ENCODE measurements around the gene FAM240B.

DNA sequence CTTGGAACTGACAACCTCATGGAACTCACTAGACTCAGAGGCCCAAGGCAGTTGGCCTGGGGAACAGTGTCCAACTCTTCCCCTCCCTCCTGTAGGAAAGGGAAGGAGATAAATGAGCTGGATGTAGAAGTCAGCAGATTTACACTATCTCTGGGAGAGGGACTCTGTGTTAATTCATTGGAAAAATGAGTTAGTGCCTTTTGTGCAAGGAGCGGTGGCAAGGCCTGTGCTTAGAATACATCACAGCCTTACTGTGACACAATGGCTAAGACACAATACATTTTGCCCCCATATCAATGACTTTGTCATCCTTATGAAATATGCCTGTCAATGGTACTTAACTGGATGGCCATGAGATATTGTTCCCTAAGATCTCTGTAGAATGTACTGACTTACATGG lies 28.0 kb upstream of the FAM240B start:
- no peak for TF ChIP-seq EZH2 (IDR thresholded peaks at IDR 0.05; ENCODE audit: low read depth)
- TF ChIP-seq, protein P1, sequence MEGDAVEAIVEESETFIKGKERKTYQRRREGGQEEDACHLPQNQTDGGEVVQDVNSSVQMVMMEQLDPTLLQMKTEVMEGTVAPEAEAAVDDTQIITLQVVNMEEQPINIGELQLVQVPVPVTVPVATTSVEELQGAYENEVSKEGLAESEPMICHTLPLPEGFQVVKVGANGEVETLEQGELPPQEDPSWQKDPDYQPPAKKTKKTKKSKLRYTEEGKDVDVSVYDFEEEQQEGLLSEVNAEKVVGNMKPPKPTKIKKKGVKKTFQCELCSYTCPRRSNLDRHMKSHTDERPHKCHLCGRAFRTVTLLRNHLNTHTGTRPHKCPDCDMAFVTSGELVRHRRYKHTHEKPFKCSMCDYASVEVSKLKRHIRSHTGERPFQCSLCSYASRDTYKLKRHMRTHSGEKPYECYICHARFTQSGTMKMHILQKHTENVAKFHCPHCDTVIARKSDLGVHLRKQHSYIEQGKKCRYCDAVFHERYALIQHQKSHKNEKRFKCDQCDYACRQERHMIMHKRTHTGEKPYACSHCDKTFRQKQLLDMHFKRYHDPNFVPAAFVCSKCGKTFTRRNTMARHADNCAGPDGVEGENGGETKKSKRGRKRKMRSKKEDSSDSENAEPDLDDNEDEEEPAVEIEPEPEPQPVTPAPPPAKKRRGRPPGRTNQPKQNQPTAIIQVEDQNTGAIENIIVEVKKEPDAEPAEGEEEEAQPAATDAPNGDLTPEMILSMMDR (conservative IDR thresholded peaks at IDR 0.05) = no peak
